IMR-90 (cell line): ENCODE data around the gene ST3GAL5. TPM values are rescaled to one million over a fixed set of nuclear protein-coding genes. Genes with fewer than 3 reads are reported as not detected.

Experiments used
- ATAC-seq: fragments of 200-7000 bp; cut with Tn5 transposase; 2 replicates; pipeline ENCODE4 v1.9.1; 2020; ENCODE audit warnings: low read depth, mild to moderate bottlenecking, moderate library complexity
- BruUV-seq: library from RNA; stranded (reverse); fragments of 400-500 nt; replicated peaks from 2 replicates; lab custom pipeline; 2021; lab: Mats Ljungman, UMichigan
- CTCF ChIA-PET: fragments of 300-600 bp; formaldehyde crosslinking; extraction: SDS; loops from one replicate; lab custom pipeline; 2021; ENCODE audit warnings: antibody characterized with exemption; lab: Yijun Ruan, JAX
- POLR2A ChIA-PET: fragments of 300-600 bp; sonication (Branson Sonifier 250); formaldehyde crosslinking; loops from one replicate; lab custom pipeline; 2022; ENCODE audit warnings: antibody characterized with exemption; ENCODE audit not compliant: unreplicated experiment; lab: Charles Lee
- DNase-seq: peaks from one replicate; pipeline ENCODE4 v3.0.0; 2013
- H2AFZ ChIP-seq: replicated peaks from 2 replicates; pipeline ENCODE3; 2013; ENCODE audit warnings: low read length, mild to moderate bottlenecking; ENCODE audit not compliant: poor library complexity
- H2AK5ac ChIP-seq: 2 replicates; pipeline ENCODE4 v1.6.1; 2013; ENCODE audit warnings: low read depth, low read length, inconsistent platforms
- H2AK9ac ChIP-seq: replicated peaks from 2 replicates; pipeline ENCODE3; 2013; ENCODE audit warnings: mild to moderate bottlenecking, low read depth, low read length, moderate library complexity; ENCODE audit not compliant: poor library complexity
- H2BK120ac ChIP-seq: 2 replicates; pipeline ENCODE4 v1.6.1; 2013; ENCODE audit warnings: low read depth, low read length, inconsistent platforms
- H2BK15ac ChIP-seq: 3 replicates; pipeline ENCODE4 v1.6.1; 2013; ENCODE audit warnings: low read depth, low read length, inconsistent platforms
- H2BK20ac ChIP-seq: 2 replicates; pipeline ENCODE4 v1.6.1; 2013; ENCODE audit warnings: low read depth, mild to moderate bottlenecking, inconsistent platforms, low read length, moderate library complexity
- H2BK5ac ChIP-seq: 2 replicates; pipeline ENCODE4 v1.6.1; 2013; ENCODE audit warnings: mild to moderate bottlenecking, low read depth, low read length, inconsistent platforms; ENCODE audit not compliant: poor library complexity, severe bottlenecking
- H3K14ac ChIP-seq: replicated peaks from 2 replicates; pipeline ENCODE4 v1.6.1; 2013; ENCODE audit warnings: low read depth, low read length, inconsistent platforms
- H3K18ac ChIP-seq: 2 replicates; pipeline ENCODE4 v1.6.1; 2013; ENCODE audit warnings: low read depth, low read length, control low read depth
- H3K23ac ChIP-seq: 2 replicates; pipeline ENCODE4 v1.6.1; 2013; ENCODE audit warnings: low read depth, low read length, inconsistent platforms
- H3K27ac ChIP-seq: 2 replicates; pipeline ENCODE4 v1.5.1; 2013; ENCODE audit warnings: mild to moderate bottlenecking, control low read depth, low read length; ENCODE audit not compliant: insufficient read depth
- H3K27me3 ChIP-seq: 2 replicates; pipeline ENCODE4 v1.6.1; 2013; ENCODE audit warnings: low read length; ENCODE audit not compliant: control insufficient read depth, insufficient read depth
- H3K36me3 ChIP-seq: 2 replicates; pipeline ENCODE4 v1.6.1; 2013; ENCODE audit warnings: low read length, mixed read lengths; ENCODE audit not compliant: control insufficient read depth, insufficient read depth
- H3K4ac ChIP-seq: 2 replicates; pipeline ENCODE4 v1.6.1; 2013; ENCODE audit warnings: low read depth, low read length, inconsistent platforms
- H3K4me1 ChIP-seq: 2 replicates; pipeline ENCODE4 v1.6.1; 2013; ENCODE audit warnings: low read length, mixed read lengths; ENCODE audit not compliant: control insufficient read depth, insufficient read depth
- H3K4me2 ChIP-seq: 2 replicates; pipeline ENCODE4 v1.6.1; 2013; ENCODE audit warnings: low read depth, mild to moderate bottlenecking, control low read depth, low read length, moderate library complexity
- H3K4me3 ChIP-seq: 2 replicates; pipeline ENCODE4 v1.5.1; 2013; ENCODE audit warnings: low read depth, mild to moderate bottlenecking, control low read depth, low read length, moderate library complexity; ENCODE audit not compliant: insufficient read depth
- H3K56ac ChIP-seq: 2 replicates; pipeline ENCODE4 v1.6.1; 2013; ENCODE audit warnings: low read length, inconsistent platforms; ENCODE audit not compliant: insufficient read depth; ENCODE audit errors: extremely low read depth
- H3K79me1 ChIP-seq, 2 experiments: 2 replicates each; pipeline ENCODE4 v1.6.1; 2013; ENCODE audit warnings: low read length in 2 of 2, inconsistent platforms in 1 of 2, low read depth in 1 of 2
- H3K9ac ChIP-seq: 2 replicates; pipeline ENCODE4 v1.6.1; 2013; ENCODE audit warnings: low read depth, low read length, control low read depth
- H3K9me1 ChIP-seq: 2 replicates; pipeline ENCODE4 v1.6.1; 2013; ENCODE audit warnings: low read length, inconsistent platforms; ENCODE audit not compliant: insufficient read depth
- H3K9me3 ChIP-seq: 2 replicates; pipeline ENCODE4 v1.6.1; 2013; ENCODE audit warnings: low read length; ENCODE audit not compliant: control insufficient read depth, insufficient read depth
- H4K20me1 ChIP-seq: 2 replicates; pipeline ENCODE4 v1.6.1; 2013; ENCODE audit warnings: low read length, inconsistent platforms; ENCODE audit not compliant: insufficient read depth
- H4K5ac ChIP-seq: 2 replicates; pipeline ENCODE4 v1.6.1; 2013; ENCODE audit warnings: mild to moderate bottlenecking, low read depth, low read length, control low read depth
- H4K8ac ChIP-seq, 2 experiments: 2 replicates each; pipeline ENCODE4 v1.6.1; 2013; ENCODE audit warnings: low read depth in 2 of 2, low read length in 2 of 2, control low read depth in 1 of 2, inconsistent platforms in 1 of 2
- H4K91ac ChIP-seq: 2 replicates; pipeline ENCODE4 v1.6.1; 2013; ENCODE audit warnings: low read depth, low read length, inconsistent platforms; ENCODE audit not compliant: insufficient read depth
- BHLHE40 ChIP-seq: fragments of 150-350 bp; IDR thresholded peaks from 2 replicates; pipeline ENCODE4 v1.6.1; 2016; ENCODE audit warnings: mild to moderate bottlenecking, low read depth, low read length
- CHD1 ChIP-seq: IDR thresholded peaks from 2 replicates; pipeline ENCODE4 v1.6.1; 2012; ENCODE audit warnings: low read depth, low read length, improper control_type of control experiment
- FOS ChIP-seq: fragments of 150-350 bp; IDR thresholded peaks from 2 replicates; pipeline ENCODE4 v1.6.1; 2016; ENCODE audit warnings: low read depth, low read length
- USF2 ChIP-seq: fragments of 150-350 bp; IDR thresholded peaks from 2 replicates; pipeline ENCODE4 v1.6.1; 2017; ENCODE audit warnings: mild to moderate bottlenecking, antibody characterized with exemption, low read length, low read depth
- WGBS, 2 experiments: methylation state at CpG; one replicate each; pipeline versions ENCODE4 v1.1.5 to v1.1.7; 2013; ENCODE audit warnings: missing lambda C conversion rate in 2 of 2; ENCODE audit not compliant: insufficient read length in 1 of 2; ENCODE audit errors: extremely low coverage in 2 of 2; 5-methylcytosine and 5-hydroxymethylcytosine counted together
- dilution Hi-C: fragments of 300-500 bp; cut with HindIII; formaldehyde crosslinking; loops from one replicate; pipeline ENCODE4 v1.14.3; 2018; ENCODE audit warnings: low sequenced_read_pairs; ENCODE audit not compliant: unreplicated experiment
- in situ Hi-C: fragments of 300-500 bp; cut with MboI; formaldehyde crosslinking; loops from 3 replicates; pipeline ENCODE4 v1.14.3; 2019; ENCODE audit warnings: low sequenced_read_pairs, inconsistent platforms, mixed read lengths
- intact Hi-C: fragments of 100-400 bp; cut with micrococcal nuclease; formaldehyde crosslinking; loops from 2 replicates; pipeline ENCODE4 v1.10.0; 2022
- polyA plus RNA-seq, 3 experiments: library from polyadenylated mRNA; depleted of rRNA; stranded (reverse); fragments of >200 nt; gene quantifications; 2 replicates each; pipeline ENCODE4 v1.2.3, GENCODE V29; 2012; ENCODE audit warnings: low replicate concordance in 1 of 3
- total RNA-seq: library from RNA; depleted of rRNA; stranded (reverse); fragments of >200 nt; gene quantifications from 2 replicates; pipeline ENCODE4 v1.2.3, GENCODE V29; 2012

Gene ST3GAL5
- total and polyA plus RNA-seq, 2 of the 4 experiments (the other 2 are of a cell fraction) = 16.8 to 21.0 TPM

GRCh38 chr2:85893428-85894258 is 4.9 kb upstream of the ST3GAL5 start:
- Histone ChIP-seq H3K4ac (peak overlapping the region; percentile 80), H2BK5ac (peak overlapping the region; percentile 37), H3K18ac (peak overlapping the region; percentile 62), H3K36me3 (no peaks in the 10 kb centered on the region), H3K27ac (peak overlapping the region; percentile 66), H3K27me3 (peaks cover 5% of the 10 kb centered on the region; the same call in 1 of the 2 replicates), H3K79me1 (no peaks in the 10 kb centered on the region), H2AK5ac (peak overlapping the region; percentile 90), H4K8ac (peak overlapping the region; percentile 36 to 68; a peak in 3 of 4 replicates), H3K56ac (no peak overlapping the region), H3K14ac (peak overlapping the region; percentile 76), H3K4me2 (peak overlapping the region; percentile 12), H2AK9ac (no peak overlapping the region), H3K4me1 (peaks cover 7% of the 10 kb centered on the region), H2BK20ac (peak overlapping the region; percentile 70), H3K9me3 (no peaks in the 10 kb centered on the region), H3K9ac (0 out of 2 replicates have a peak overlapping the region, but pooled peaks have one; percentile 38), H4K20me1 (no peaks in the 10 kb centered on the region), H4K91ac (peak overlapping the region; percentile 71), H3K9me1 (peaks cover 3% of the 10 kb centered on the region; the same call in 1 of the 2 replicates), H2BK15ac (peak overlapping the region; percentile 85), H4K5ac (peak overlapping the region; percentile 5; the same call in 1 of the 2 replicates), H3K23ac (peak overlapping the region; percentile 66), H3K4me3 (no peak overlapping the region), H2BK120ac (peak overlapping the region; percentile 82), H2AFZ (peak overlapping the region; percentile 76)
- intact Hi-C loops = loop anchor here (5.0 kb wide), 1 partner anchor 129 kb away; no protein-coding TSS in a partner anchor
- no peak for TF ChIP-seq USF2
- peak; percentile 22; the same call in 1 of the 2 replicates for TF ChIP-seq FOS
- TF ChIP-seq CHD1 = no peak
- peak; percentile 60; the same call in 1 of the 2 replicates for TF ChIP-seq BHLHE40
- dilution Hi-C loops = no loop called here
- ATAC-seq = peak; percentile 62
- POLR2A ChIA-PET = no interaction called here
- peak; percentile 87 for DNase-seq
- no TSS peak for BruUV-seq
- in situ Hi-C loops = no loop called here
- WGBS, 2 experiments = 21% methylated on average over 3 of the region's 9 CpGs; no CpG with 5 or more reads in 1 of the 2 experiments
- CTCF ChIA-PET = no interaction called here
